ENCODE measurements around the gene ZC3H4. TPM values are rescaled to one million over a fixed set of nuclear protein-coding genes. Genes with fewer than 3 reads are reported as not detected.

Gene ZC3H4
- total and polyA plus RNA-seq, 8 donors, result 4.7 to 78.5 (median 20.2) TPM

- H3K27me3 ChIP-seq, result no peaks in the 10 kb centered on the region
- H3K4me3 ChIP-seq, result no peak overlapping the region
- peaks cover 22 to 50% (median 37%) of the 10 kb centered on the region in 4 donors for H3K4me1 ChIP-seq
- intact Hi-C loops (cut with DNase I; ENCODE audit: low total_unique reads), result no loop called here
- TF ChIP-seq, protein P1, sequence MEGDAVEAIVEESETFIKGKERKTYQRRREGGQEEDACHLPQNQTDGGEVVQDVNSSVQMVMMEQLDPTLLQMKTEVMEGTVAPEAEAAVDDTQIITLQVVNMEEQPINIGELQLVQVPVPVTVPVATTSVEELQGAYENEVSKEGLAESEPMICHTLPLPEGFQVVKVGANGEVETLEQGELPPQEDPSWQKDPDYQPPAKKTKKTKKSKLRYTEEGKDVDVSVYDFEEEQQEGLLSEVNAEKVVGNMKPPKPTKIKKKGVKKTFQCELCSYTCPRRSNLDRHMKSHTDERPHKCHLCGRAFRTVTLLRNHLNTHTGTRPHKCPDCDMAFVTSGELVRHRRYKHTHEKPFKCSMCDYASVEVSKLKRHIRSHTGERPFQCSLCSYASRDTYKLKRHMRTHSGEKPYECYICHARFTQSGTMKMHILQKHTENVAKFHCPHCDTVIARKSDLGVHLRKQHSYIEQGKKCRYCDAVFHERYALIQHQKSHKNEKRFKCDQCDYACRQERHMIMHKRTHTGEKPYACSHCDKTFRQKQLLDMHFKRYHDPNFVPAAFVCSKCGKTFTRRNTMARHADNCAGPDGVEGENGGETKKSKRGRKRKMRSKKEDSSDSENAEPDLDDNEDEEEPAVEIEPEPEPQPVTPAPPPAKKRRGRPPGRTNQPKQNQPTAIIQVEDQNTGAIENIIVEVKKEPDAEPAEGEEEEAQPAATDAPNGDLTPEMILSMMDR (IDR thresholded peaks at IDR 0.05), result no peak
- TF ChIP-seq POLR2AphosphoS5 (IDR thresholded peaks at IDR 0.05), result no peak
- no peak for TF ChIP-seq POLR2A (IDR thresholded peaks at IDR 0.05)
- no peak for TF ChIP-seq EP300 (IDR thresholded peaks at IDR 0.05)
- no peaks in the 10 kb centered on the region for H3K9me3 ChIP-seq
- H3K36me3 ChIP-seq, result no peaks in the 10 kb centered on the region
- no peak overlapping the region for H3K27ac ChIP-seq
- no peak for DNase-seq
- whole genome bisulfite sequencing, 5 donors, result 93 to 96% (median 96%) methylated on average over 4 of the region's 4 CpGs
These were observed 16.0 kb upstream of the ZC3H4 start for GRCh38 chr19:47129579-47129978.

DNA sequence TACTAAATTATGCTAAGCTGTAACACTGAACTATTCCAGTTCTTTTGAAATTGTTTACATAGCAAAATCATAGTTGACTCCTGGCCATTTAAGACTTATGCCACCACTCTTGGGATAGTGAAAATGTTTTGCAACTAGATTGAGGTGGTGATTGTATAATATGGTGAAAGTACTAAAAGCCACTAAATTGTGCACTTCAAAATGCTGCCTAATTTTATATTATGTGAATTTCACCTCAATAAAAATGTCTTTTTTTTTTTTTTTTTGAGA lies 12.0 kb upstream of the ZC3H4 start:
- TF ChIP-seq, protein P1 (IDR thresholded peaks at IDR 0.05), result no peak
- TF ChIP-seq POLR2AphosphoS5 (IDR thresholded peaks at IDR 0.05), result no peak
- TF ChIP-seq EP300 (IDR thresholded peaks at IDR 0.05), result no peak
- no peak for TF ChIP-seq POLR2A (IDR thresholded peaks at IDR 0.05)
- intact Hi-C loops (cut with DNase I; ENCODE audit: low total_unique reads), result no loop called here
- H3K4me3 ChIP-seq, result no peak overlapping the region
- peak overlapping the region in 3 of 5 donors; percentile 7 to 60 (median 41) for H3K27ac ChIP-seq
- H3K27me3 ChIP-seq, result no peaks in the 10 kb centered on the region
- no peaks in the 10 kb centered on the region for H3K9me3 ChIP-seq
- peaks cover 4 to 16% (median 9%) of the 10 kb centered on the region in 4 donors for H3K4me1 ChIP-seq
- no peak for DNase-seq
- H3K36me3 ChIP-seq, result no peaks in the 10 kb centered on the region

DNA sequence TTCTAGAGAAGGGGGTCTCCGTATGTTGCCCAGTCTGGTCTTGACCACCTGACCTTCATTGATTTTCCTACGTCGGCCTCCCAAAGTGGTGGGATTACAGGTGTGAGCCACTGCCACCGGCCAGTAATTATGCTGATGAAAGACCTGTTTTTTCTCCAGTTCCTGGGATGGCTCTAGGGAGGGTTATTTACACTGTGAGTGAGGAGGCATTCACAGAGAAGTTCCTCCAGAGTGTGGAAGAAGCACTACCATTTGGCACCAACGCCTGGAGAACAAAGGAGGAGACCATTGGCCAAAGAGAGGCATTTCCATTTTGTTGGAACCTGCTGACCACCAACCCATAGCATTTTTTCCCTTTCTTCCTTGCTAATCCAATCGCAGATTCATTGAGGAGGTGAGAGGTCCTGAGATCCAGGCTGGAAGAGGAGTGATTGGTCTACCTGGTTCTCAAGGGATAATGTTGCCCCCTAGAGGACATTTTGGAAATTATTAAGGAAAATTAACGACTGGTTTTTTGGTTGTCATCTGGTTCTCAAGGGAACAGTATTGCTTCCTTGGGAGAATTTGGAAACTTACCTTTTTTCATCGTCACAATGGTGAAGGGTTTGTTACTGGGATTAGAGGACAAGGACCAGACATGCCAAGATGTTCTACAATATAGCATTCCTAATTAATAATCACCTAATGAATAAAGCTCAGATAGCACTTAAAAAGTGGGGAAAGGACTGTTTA lies 11.5 kb upstream of the ZC3H4 start:
- intact Hi-C loops (cut with DNase I; ENCODE audit: low total_unique reads), result loop anchor here (5.0 kb wide), 1 partner anchor 43 kb away; no protein-coding TSS in a partner anchor
- peak overlapping the region in 3 of 5 donors; percentile 7 to 60 (median 41) for H3K27ac ChIP-seq
- WGBS, 5 donors, result 30 to 38% (median 35%) methylated on average over 8 of the region's 8 CpGs
- H3K4me1 ChIP-seq, result peaks cover 0 to 13% (median 7%) of the 10 kb centered on the region in 4 donors
- H3K27me3 ChIP-seq, result no peaks in the 10 kb centered on the region
- no peak for TF ChIP-seq EP300 (IDR thresholded peaks at IDR 0.05)
- TF ChIP-seq POLR2AphosphoS5 (IDR thresholded peaks at IDR 0.05), result peak in 1 of 3 donors; percentile 61
- TF ChIP-seq, protein P1 (IDR thresholded peaks at IDR 0.05), result peak in 5 of 7 experiments; percentile 45 to 93 (median 78)
- TF ChIP-seq POLR2A (IDR thresholded peaks at IDR 0.05), result no peak
- H3K9me3 ChIP-seq, result no peaks in the 10 kb centered on the region
- H3K4me3 ChIP-seq, result no peak overlapping the region
- no peaks in the 10 kb centered on the region for H3K36me3 ChIP-seq
- peak in 1 of 2 donors; percentile 88 for DNase-seq

DNA sequence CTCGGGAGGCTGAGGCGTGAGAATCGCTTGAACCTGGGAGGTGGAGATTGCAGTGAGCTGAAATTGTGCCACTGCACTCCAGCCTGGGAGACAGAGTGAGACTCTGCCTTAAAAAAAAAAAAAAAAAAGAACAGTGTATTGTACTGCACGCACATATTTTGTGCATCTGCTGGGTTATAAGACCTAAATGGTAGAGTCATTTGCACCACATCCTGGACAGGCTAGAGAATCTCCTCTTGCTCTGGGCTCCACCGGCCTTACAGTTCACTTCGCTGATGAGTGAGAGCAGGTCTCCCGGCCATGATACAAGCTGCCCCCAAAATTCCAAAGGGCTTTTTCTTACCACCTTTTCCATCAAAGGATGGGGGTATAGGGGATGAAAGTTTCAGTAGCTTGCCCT lies 9.8 kb upstream of the ZC3H4 start:
- H3K36me3 ChIP-seq, result no peaks in the 10 kb centered on the region
- no peak for DNase-seq
- 86 to 90% (median 86%) methylated on average over 7 of the region's 7 CpGs for WGBS, 5 donors
- no peak overlapping the region for H3K4me3 ChIP-seq
- no peaks in the 10 kb centered on the region for H3K27me3 ChIP-seq
- H3K9me3 ChIP-seq, result no peaks in the 10 kb centered on the region
- intact Hi-C loops (cut with DNase I; ENCODE audit: low total_unique reads), result loop anchor here (5.0 kb wide), 1 partner anchor 41 kb away; no protein-coding TSS in a partner anchor
- H3K4me1 ChIP-seq, result peaks cover 0 to 9% (median 7%) of the 10 kb centered on the region in 4 donors
- H3K27ac ChIP-seq, result no peak overlapping the region
- TF ChIP-seq EP300 (IDR thresholded peaks at IDR 0.05), result no peak
- no peak for TF ChIP-seq POLR2AphosphoS5 (IDR thresholded peaks at IDR 0.05)
- TF ChIP-seq POLR2A (IDR thresholded peaks at IDR 0.05), result no peak
- TF ChIP-seq, protein P1 (IDR thresholded peaks at IDR 0.05), result no peak

Data from stomach (tissue), 9 donors.